Aorta (tissue), 5 donors: Measurements from ENCODE around the gene MGMT. TPM values are rescaled to one million over a fixed set of nuclear protein-coding genes. Genes with fewer than 3 reads are reported as not detected.
A peak's percentile ranks its signal among the peaks of the same experiment; 100 is the strongest.

ENCODE experiments used
- ATAC-seq: fragments of 200-7000 bp; cut with Tn5 transposase; one replicate; pipeline ENCODE4 v1.9.1; 2022; ENCODE audit warnings: moderate library complexity; ENCODE audit not compliant: low FRiP score
- DNase-seq, 2 donors: peaks; one replicate each; pipeline ENCODE4 v3.0.0-alpha.2; 2020
- H3K27ac ChIP-seq, 2 donors: one replicate each; pipeline ENCODE4 v1.5.1; 2013; ENCODE audit warnings: low read length in 2 of 2, mild to moderate bottlenecking in 2 of 2, moderate library complexity in 2 of 2, control low read depth in 1 of 2, inconsistent platforms in 1 of 2, low read depth in 1 of 2
- H3K27me3 ChIP-seq, 2 donors: one replicate each; pipeline ENCODE4 v1.6.1; 2013; ENCODE audit warnings: control low read depth in 1 of 2, low read length in 1 of 2, mild to moderate bottlenecking in 1 of 2, moderate library complexity in 1 of 2; ENCODE audit not compliant: insufficient read depth in 2 of 2, control insufficient read depth in 1 of 2
- H3K36me3 ChIP-seq, 2 donors: one replicate each; pipeline ENCODE4 v1.6.1; 2013; ENCODE audit warnings: control low read depth in 1 of 2, low read length in 1 of 2, mild to moderate bottlenecking in 1 of 2; ENCODE audit not compliant: insufficient read depth in 2 of 2, control insufficient read depth in 1 of 2
- H3K4me1 ChIP-seq, 2 donors: one replicate each; pipeline ENCODE4 v1.6.1; 2013; ENCODE audit warnings: low read length in 2 of 2, control low read depth in 1 of 2, mild to moderate bottlenecking in 1 of 2, moderate library complexity in 1 of 2; ENCODE audit not compliant: insufficient read depth in 2 of 2, control insufficient read depth in 1 of 2
- H3K4me3 ChIP-seq, 2 donors: one replicate each; pipeline ENCODE4 v1.5.1; 2013; ENCODE audit warnings: low read length in 2 of 2, control low read depth in 1 of 2, mild to moderate bottlenecking in 1 of 2
- H3K9me3 ChIP-seq: one replicate; pipeline ENCODE4 v1.6.1; 2013; ENCODE audit warnings: mild to moderate bottlenecking, low read length; ENCODE audit not compliant: control insufficient read depth
- WGBS, 2 donors: extraction: QIAGEN DNeasy Blood & Tissue Kit; methylation state at CpG; one replicate each; pipeline ENCODE4 v1.1.7; 2013; 5-methylcytosine and 5-hydroxymethylcytosine counted together
- intact Hi-C, 2 donors: fragments of 100-400 bp; cut with DNase I; formaldehyde crosslinking; loops; one replicate each; pipeline versions ENCODE4 v1.14.2 to v1.15.0; 2022
- polyA plus RNA-seq, 2 donors: library from polyadenylated mRNA; stranded (reverse); fragments of 200-250 nt; gene quantifications; one replicate each; pipeline ENCODE4 v1.2.3, GENCODE V29; 2013
- total RNA-seq, 2 donors: library from RNA; stranded (reverse); fragmentation: NEBNext Ultra II Directional; extraction: Animal tissue kit (Norgen Biotek cat#: 25700); gene quantifications; one replicate each; pipeline ENCODE4 v1.2.1, GENCODE V29; 2021
- donor health status: healthy with polysubstance abuse.
- donor health status: Bipolar disorder and iron deficiency.
- donor health status: DM: no; HTN: no; CAD: no.
- donor health status: DM: no; HTN: no; CAD: no.
- donor health status: DM: yes; HTN: yes; CAD: no.

Gene MGMT
- total and polyA plus RNA-seq, 4 donors: 8.8 to 30.0 (median 14.1) TPM

DNA sequence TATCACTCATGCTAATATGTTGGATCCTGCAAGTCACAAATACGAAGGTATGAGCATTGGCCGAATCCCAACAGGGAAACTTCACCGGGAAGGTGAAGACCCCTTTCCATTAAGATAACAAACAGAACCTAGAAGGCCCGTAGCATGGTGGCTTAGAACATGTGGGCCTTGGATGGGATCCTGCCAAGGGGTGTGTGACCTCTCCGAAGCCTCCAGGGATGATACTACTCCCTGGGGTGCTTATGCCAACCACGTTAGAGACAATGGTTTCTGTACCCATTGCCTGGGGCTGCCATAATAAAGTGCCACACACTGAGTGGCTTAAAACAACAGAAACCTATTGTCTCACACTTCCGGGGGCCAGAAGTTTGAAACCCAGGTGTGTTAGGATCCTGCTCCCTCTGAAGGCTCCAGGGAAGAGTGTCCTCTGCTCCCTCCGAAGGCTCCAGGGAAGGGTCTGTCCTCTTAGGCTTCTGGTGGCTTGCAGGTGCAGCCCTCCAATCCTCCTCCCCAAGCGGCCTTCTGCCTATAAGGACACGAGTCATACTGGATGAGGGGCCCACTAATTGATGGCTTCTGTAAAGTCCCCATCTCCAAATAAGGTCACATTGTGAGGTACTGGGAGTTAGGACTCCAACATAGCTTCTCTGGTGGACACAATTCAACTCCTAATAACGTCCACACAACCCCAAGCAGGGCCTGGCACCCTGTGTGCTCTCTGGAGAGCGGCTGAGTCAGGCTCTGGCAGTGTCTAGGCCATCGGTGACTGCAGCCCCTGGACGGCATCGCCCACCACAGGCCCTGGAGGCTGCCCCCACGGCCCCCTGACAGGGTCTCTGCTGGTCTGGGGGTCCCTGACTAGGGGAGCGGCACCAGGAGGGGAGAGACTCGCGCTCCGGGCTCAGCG lies 992 bp upstream of the MGMT start:
- intact Hi-C loops: loop anchor here (10.0 kb wide), 2 partner anchors 371 to 499 kb away; partner anchors contain the start of gene EBF3 (in 1 of the 2)
- H3K27ac ChIP-seq: peak overlapping the region in 1 of 2 donors; percentile 47
- peak; percentile 30 for ATAC-seq
- H3K4me3 ChIP-seq: peak overlapping the region; percentile 10 to 36
- DNase-seq: no peak
- H3K36me3 ChIP-seq: no peaks in the 10 kb centered on the region
- no peaks in the 10 kb centered on the region for H3K27me3 ChIP-seq
- H3K4me1 ChIP-seq: no peaks in the 10 kb centered on the region
- no peaks in the 10 kb centered on the region for H3K9me3 ChIP-seq
- WGBS, 2 donors: 67 to 77% methylated on average over 21 of the region's 21 CpGs

DNA sequence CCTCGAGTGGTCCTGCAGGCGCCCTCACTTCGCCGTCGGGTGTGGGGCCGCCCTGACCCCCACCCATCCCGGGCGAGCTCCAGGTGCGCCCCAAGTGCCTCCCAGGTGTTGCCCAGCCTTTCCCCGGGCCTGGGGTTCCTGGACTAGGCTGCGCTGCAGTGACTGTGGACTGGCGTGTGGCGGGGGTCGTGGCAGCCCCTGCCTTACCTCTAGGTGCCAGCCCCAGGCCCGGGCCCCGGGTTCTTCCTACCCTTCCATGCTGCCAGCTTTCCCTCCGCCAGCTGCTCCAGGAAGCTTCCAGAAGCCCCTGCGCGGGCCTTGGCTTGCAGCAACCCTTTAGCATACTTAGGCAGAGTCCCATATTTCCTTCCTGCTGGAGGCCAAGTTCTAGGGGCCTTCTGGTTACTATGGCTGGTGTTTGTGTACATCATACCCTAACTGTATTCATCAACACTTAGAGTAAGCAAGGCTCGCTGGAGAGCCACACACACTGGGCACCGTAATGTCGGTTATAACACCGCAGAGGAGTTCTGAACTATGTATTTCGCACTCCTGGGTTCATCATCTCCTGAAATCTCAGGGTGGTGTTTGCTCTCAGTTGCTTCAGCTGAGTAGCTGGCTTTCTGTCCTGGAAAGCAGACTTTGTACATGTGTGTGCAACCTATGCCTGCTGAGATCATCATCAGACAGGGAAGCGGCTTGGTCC lies 471 bp downstream of the MGMT start:
- 38 to 41% methylated on average over 23 to 25 of the region's 25 CpGs for WGBS, 2 donors
- Histone ChIP-seq H3K27ac (peak overlapping the region in 1 of 2 donors; percentile 70), H3K4me1 (no peaks in the 10 kb centered on the region), H3K4me3 (peak overlapping the region; percentile 32 to 38), H3K36me3 (peaks cover 0 to 3% of the 10 kb centered on the region in 2 donors), H3K9me3 (no peaks in the 10 kb centered on the region), H3K27me3 (no peaks in the 10 kb centered on the region)
- ATAC-seq (peak; percentile 20), DNase-seq (no peak)
- intact Hi-C loops: loop anchor here (10.0 kb wide), 2 partner anchors 373 to 497 kb away; partner anchors contain the start of gene EBF3 (in 1 of the 2)

DNA sequence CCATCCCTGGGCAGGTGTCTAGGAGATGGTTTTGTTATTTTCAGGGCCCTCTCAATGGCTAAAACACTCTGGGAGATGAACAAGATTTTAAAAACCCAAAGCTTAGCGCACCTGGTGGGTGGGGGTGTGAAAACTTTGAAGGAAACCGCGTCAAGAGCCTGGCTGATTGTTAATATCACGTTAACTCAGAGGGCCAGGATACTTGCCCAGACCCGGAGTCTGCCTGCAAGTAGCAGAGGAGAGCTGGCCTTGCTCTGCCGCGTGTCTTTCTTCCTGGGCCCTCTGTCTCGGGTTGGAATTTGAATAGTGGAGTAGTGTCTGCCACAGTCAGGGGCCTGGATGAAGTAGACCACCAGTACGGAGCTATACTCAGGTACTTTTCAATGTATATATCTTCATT lies 1.1 kb downstream of the MGMT start:
- no peak for DNase-seq
- no peak overlapping the region for H3K4me3 ChIP-seq
- no peak for ATAC-seq
- no peak overlapping the region for H3K27ac ChIP-seq
- intact Hi-C loops: loop anchor here (10.0 kb wide), 2 partner anchors 373 to 497 kb away; partner anchors contain the start of gene EBF3 (in 1 of the 2)
- 95 to 96% methylated on average over 9 of the region's 9 CpGs for WGBS, 2 donors
- H3K9me3 ChIP-seq: no peaks in the 10 kb centered on the region
- peaks cover 0 to 5% of the 10 kb centered on the region in 2 donors for H3K36me3 ChIP-seq
- no peaks in the 10 kb centered on the region for H3K27me3 ChIP-seq
- no peaks in the 10 kb centered on the region for H3K4me1 ChIP-seq

DNA sequence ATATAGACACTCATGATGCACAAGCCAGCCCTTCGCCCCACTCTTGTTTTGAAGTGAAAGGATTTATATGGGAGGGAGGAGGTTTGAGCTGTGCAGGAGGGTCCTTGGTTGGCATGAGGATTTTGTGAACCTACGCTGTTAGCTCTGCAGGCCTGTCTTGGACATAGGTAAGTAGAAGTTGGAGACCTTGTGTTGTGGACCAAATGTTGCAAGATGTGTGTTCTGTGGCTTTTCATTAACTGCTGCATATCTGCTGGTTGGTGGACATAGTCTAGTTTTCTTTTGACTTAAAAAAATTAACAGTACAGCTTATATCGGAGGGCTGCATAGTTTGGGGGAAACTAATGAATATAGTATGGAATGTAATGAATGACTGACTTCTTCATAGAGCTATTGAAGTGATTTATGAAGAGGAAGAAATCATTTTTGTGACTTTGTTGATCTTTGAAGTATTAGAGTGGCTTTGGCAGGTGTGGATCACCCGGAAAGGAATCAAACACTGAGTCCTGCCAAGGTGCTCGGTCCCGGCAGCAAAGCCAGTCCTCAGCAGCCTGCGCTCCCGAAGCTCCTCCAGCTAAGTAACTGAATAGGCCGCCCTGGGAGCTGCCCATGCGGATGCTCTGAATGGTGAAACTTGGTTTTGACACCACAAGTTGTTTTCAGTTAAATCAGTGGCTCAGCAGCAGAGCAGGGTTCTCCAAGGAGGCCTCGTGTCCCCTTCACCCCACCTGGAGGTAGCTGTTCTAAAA lies 3.2 kb downstream of the MGMT start:
- DNase-seq: no peak
- Histone ChIP-seq H3K27ac (no peak overlapping the region), H3K4me1 (no peaks in the 10 kb centered on the region), H3K36me3 (peaks cover 0 to 5% of the 10 kb centered on the region in 2 donors), H3K27me3 (no peaks in the 10 kb centered on the region), H3K4me3 (no peak overlapping the region), H3K9me3 (no peaks in the 10 kb centered on the region)
- 74 to 78% methylated on average over 11 of the region's 11 CpGs for WGBS, 2 donors
- intact Hi-C loops: loop anchor here in 1 of 2 donors (10.0 kb wide), 1 partner anchor 635 kb away; no protein-coding TSS in a partner anchor
- ATAC-seq: no peak

DNA sequence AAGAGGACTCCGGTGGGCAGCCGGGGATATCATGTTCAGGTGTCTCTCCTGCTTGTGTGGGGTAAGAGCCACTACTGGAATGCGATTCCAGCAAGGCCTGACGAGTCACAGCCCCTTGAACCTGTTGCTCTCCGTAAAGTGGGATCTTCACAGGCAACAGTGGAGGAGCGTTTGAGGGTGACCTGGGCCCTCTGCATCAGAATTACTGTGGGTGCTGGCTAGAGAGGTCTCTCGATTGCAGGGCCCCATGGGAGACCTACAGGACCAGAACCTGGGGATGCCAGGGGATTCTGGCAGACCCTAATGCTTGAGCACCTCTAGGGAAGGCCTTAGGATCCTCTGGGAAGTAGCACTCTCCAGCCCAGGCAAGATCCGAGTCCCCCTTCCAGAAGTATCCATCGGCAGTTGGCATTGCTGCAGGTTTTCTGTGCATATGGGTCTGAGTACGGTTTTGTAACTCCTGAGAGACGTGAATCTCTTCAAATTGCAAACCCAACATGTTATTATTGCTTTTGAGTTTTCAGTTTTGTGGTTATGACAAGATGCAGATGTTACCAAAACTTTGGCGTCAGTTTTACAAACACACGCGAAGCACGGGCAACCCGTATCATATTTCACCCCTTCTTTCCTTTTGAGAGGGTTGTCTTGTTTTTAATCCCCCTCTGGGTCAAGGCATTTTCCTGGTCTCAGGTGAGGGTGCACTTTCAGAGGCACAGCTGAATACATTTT lies 4.6 kb downstream of the MGMT start:
- H3K27ac ChIP-seq: no peak overlapping the region
- intact Hi-C loops: loop anchor here in 1 of 2 donors (10.0 kb wide), 1 partner anchor 633 kb away; no protein-coding TSS in a partner anchor
- H3K4me1 ChIP-seq: no peaks in the 10 kb centered on the region
- ATAC-seq: no peak
- H3K36me3 ChIP-seq: peaks cover 0 to 5% of the 10 kb centered on the region in 2 donors
- no peak overlapping the region for H3K4me3 ChIP-seq
- no peak for DNase-seq
- no peaks in the 10 kb centered on the region for H3K27me3 ChIP-seq
- WGBS, 2 donors: 94 to 95% methylated on average over 16 of the region's 16 CpGs
- no peaks in the 10 kb centered on the region for H3K9me3 ChIP-seq

DNA sequence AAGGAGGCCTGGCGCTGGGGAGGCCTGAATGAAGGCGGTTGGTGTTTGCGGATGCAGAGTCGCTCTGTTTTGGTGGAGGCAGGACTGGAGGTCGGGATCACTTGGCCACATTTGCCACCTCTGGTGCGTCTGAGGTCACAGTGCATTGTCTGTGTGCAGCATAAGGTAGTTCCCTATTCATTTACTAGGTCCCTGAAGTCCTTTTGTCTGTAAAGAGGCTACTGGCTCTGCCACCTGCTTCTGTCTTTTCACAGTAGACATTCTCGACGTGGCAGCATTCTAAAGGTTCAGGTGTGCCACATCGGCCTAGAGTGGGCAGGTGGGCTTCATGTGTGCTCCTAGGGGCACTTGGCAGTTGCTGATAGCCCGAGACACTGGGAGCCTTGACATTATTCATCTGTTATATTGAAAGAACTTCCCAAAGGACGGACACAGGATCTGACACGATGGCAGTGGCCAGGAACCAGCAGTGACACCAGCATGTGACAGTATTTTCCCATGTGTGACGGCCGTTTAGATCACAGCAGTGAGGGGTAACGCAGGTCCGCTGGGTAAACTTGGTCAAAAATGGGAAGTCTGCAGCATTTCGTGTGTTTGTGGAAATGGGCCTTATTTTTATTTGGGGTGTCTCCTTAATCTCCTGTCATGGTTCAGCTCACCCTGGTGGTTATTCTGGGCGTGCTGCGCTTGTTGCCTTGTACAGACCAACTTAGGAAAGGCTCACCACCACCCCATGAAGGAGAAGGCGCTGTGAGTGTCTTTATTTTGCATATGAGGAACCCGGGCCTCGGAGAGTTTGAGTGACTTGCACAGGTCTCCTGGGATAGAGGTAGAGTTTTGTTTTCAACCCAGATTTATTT lies 5.9 kb downstream of the MGMT start:
- no peaks in the 10 kb centered on the region for H3K4me1 ChIP-seq
- no peak overlapping the region for H3K4me3 ChIP-seq
- H3K36me3 ChIP-seq: peaks cover 0 to 5% of the 10 kb centered on the region in 2 donors
- no peak for DNase-seq
- no peaks in the 10 kb centered on the region for H3K9me3 ChIP-seq
- no peak for ATAC-seq
- 90 to 92% methylated on average over 22 of the region's 22 CpGs for WGBS, 2 donors
- H3K27ac ChIP-seq: no peak overlapping the region
- no peaks in the 10 kb centered on the region for H3K27me3 ChIP-seq
- intact Hi-C loops: loop anchor here in 1 of 2 donors (10.0 kb wide), 1 partner anchor 632 kb away; no protein-coding TSS in a partner anchor

DNA sequence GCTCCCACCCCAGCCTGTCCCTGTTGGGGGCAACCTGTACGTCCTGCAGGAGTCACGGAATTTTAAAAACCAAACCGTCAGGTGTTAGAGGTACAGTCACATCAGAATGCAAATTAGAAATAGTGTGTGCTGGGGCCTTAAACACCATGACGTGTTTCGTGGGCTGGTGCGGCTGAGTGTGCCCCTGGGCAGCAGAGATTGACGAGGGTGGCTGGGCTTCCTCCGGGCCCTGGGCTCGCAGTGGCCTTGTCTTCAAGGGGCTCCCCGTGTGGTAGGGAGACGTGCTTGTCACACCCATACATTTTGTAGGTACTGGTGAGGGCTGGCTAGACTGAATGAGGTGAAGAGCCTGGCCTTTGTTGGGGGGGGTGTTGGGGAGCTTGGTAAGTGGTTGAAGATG lies 7.6 kb downstream of the MGMT start:
- H3K4me3 ChIP-seq: no peak overlapping the region
- H3K4me1 ChIP-seq: no peaks in the 10 kb centered on the region
- WGBS, 2 donors: 88 to 96% methylated on average over 11 of the region's 11 CpGs
- H3K27me3 ChIP-seq: no peaks in the 10 kb centered on the region
- peaks cover 0 to 5% of the 10 kb centered on the region in 2 donors for H3K36me3 ChIP-seq
- no peak overlapping the region for H3K27ac ChIP-seq
- ATAC-seq (no peak), DNase-seq (no peak)
- intact Hi-C loops: loop anchor here in 1 of 2 donors (10.0 kb wide), 1 partner anchor 630 kb away; no protein-coding TSS in a partner anchor
- no peaks in the 10 kb centered on the region for H3K9me3 ChIP-seq
